GM19099 (cell line): ENCODE measurements around the gene CFAP100.

Experiments
- POLR2A ChIP-seq: IDR thresholded peaks from 3 replicates; pipeline ENCODE4 v1.6.1; 2011; ENCODE audit warnings: low read depth; ENCODE audit not compliant: insufficient read length; ENCODE audit errors: extremely low read depth

Gene CFAP100

GRCh38 chr3:126377211-126377610 lies 17.5 kb upstream of the CFAP100 start:
- no peak for TF ChIP-seq POLR2A

DNA sequence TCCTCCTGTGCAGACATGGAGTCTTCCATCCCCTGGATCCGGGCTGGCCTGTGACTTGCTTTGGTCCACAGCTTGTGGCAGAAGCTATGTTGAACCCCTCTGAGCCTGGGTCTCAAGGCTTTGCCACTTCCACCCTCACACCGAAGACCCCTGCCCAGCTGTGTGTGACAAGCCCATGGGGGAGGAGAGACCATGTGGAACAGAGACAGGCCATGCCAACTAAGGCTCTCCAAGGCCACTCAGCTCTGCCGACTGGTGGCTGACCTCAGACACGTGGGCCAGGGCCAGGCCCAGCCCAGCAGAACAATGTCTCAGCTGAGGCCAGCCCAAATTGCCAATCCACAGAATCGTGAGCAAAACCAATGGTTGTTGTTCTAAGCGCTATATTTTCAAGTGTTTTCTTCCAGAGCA lies 16.4 kb upstream of the CFAP100 start:
- TF ChIP-seq POLR2A, result no peak

DNA sequence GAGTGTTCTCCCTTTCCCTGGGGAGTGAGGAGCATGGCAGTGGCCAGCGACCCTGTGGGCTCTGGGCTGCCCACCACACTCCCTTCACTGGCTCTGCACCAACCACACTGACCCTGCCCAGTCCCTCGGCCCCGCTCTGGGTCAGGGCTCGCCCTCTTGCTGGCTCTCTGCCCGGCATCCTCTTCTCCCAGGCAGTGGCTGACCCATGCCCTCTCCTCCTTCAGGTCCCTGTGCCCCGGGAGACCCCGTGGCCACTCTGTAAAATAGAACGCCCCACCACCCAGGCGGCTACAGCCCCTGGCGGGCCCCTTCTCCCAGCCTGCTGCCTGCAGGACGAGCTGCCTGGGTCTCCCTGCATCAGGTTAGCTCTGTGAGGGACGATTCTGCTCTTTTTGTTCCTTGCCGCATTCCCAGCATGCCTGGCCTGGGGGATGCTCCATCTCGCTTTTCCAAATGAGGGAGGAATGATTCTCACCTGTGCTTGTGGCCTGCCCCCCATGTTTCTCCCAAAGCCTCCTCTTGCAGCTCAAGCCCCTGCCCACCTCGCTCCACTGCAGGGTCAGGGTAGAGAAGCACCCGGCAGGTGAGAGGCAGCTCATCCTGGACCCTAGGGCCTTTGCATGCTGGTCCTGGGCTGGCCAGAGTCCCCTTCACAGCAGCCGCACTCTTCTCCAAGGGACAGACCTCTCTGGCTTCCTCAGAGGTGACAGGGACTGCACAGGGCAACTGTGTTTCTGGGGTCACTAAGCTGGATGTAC lies 14.5 kb upstream of the CFAP100 start:
- TF ChIP-seq POLR2A, result no peak

DNA sequence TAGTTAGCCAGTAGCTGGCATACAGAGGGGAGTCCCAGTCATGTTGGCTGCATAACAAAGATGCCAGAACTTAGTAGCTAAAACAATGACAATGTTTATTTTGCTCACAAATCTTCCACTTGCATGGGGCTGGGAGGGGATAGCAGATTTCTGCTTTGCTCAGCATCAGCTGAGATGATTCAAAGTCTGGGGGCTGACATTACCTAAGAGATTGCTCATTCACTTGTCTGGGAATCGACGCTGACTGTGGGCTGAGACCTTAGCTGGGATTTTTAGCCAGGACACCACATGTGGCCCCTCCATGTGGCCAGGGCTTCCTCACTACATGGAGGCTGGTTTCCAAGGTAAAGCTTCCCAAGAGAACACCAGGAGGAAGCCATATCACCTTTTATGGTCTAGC lies 12.7 kb upstream of the CFAP100 start:
- TF ChIP-seq POLR2A, result no peak

- no peak for TF ChIP-seq POLR2A
Observed at GRCh38 chr3:126389112-126389793, 5.5 kb upstream of the CFAP100 start.

DNA sequence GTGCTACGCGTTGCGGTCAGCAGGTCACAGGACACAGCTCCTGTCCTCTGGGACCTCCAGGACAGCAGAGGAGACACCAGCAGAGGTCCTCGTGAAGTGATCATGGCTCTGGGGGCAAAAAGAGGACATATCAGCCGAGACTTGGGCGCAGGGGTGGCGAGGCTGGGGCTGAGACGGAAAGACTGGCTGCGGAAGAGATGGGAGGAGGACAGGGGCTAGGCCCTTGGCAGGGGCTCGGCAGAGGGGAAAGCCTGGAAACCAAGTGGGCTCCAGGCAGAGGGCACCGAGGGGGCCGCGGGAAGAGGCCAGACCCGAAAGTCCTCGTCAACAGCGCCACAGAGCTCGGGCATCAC lies 4.9 kb upstream of the CFAP100 start:
- TF ChIP-seq POLR2A, result no peak

GRCh38 chr3:126390201-126390600 lies 4.5 kb upstream of the CFAP100 start:
- TF ChIP-seq POLR2A, result no peak

DNA sequence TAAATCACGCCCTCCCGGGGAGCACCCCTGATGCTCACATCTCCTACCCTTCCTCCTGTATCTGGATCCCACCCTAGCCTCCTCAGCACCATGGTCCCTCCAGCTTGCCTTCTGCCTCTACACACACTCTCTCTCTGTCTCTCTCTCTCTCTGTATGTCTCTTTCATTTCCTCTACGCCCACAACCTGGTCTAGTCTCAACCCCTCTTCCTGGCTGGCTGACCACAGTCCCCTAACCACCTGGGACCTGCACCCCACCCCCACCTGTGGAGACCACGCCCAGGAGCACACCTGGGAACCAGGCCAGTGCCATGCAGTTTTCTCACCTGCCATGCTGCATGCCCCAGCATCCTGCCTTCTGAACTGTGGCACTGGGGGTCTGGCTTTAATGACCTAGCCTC lies 4.0 kb upstream of the CFAP100 start:
- no peak for TF ChIP-seq POLR2A

- TF ChIP-seq POLR2A, result no peak
Observed at GRCh38 chr3:126391631-126392030, 3.1 kb upstream of the CFAP100 start.

DNA sequence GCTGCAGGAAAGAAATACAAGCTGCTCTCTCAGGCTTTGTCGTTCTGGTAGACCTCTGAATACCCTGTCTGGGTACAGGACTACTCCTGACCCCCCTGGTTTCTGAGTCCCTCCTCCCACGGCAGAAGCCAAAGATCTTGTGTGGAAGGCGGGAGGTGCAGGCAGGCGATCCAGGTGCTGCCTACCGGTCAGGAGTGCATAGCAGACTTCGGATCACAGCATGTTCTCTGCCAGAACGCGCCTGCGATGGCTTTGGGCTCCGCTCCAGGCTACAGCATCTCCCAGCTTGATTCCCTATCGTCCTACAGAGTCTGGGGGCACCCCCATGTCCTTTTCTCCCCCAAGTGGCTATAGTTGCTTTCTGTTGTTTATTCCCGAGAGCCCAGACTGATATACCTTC lies 2.5 kb upstream of the CFAP100 start:
- no peak for TF ChIP-seq POLR2A

- TF ChIP-seq POLR2A, result no peak
Observed at GRCh38 chr3:126393563-126393962, 1.1 kb upstream of the CFAP100 start.

- no peak for TF ChIP-seq POLR2A
Observed at GRCh38 chr3:126394977-126395321, 240 bp downstream of the CFAP100 start.

GRCh38 chr3:126395846-126396513 lies 1.3 kb downstream of the CFAP100 start:
- no peak for TF ChIP-seq POLR2A

DNA sequence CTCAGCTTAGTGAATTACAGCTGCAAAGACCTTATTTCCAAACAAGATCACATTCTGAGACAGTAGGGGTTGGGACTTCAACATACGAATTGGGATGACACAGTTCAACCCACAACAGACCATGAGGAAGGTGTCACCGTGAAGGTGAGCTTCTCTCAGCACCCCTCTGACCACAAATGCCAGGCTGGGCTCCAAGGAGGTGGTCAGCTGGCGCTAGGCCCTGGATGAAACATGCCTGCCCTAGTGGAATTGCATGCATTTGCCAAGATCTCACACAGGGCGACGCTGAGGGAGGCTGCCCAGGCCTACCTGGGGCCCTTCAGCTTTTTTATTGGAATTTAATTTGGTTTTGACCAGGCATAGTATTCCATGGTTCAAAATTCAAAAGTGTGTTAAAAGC lies 1.8 kb downstream of the CFAP100 start:
- no peak for TF ChIP-seq POLR2A

- no peak for TF ChIP-seq POLR2A
Observed at GRCh38 chr3:126397610-126398422, 3.1 kb downstream of the CFAP100 start.
